ENCODE data around the gene ZNF516. TPM values are rescaled to one million over a fixed set of nuclear protein-coding genes. Genes with fewer than 3 reads are reported as not detected.

Gene ZNF516
- total and polyA plus RNA-seq, 2 of the 4 experiments (the other 2 are of a cell fraction) = 7.9 to 16.9 TPM

DNA sequence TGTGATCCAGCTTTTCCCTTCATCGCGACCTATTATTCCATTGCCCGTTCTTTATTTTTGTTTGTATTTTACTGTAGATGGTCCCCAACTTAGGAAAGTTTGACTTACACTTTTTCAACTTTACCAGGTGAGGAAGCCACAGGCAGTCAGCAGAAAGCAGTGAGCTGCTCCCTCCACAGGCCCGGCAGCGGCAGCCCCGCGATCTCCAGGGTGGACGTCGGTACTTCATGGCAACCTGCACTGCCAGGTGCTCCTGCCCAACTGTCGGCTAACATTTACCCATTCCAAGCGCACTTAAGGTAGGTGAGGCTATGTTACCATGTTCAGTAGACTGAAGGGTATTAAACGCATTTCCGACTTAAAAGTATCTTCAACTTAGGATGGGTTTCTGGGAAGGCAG, 12.8 kb downstream of the ZNF516 start:
- Histone ChIP-seq H3K4me2 (ENCODE audit: low read depth, low read length) (no peak overlapping the region), H2BK15ac (ENCODE audit: low read depth, low read length) (no peak overlapping the region), H2BK120ac (ENCODE audit: low read depth, low read length) (no peak overlapping the region), H3K27me3 (ENCODE audit: control insufficient read depth, insufficient read depth, low read length) (no peaks in the 10 kb centered on the region), H4K20me1 (ENCODE audit: insufficient read depth, low read length) (peaks cover 60% of the 10 kb centered on the region), H4K8ac (ENCODE audit: low read depth in 2 of 2, low read length in 2 of 2) (no peak overlapping the region), H3K14ac (replicated peaks; ENCODE audit: low read depth, low read length) (no peak overlapping the region), H3K9me1 (ENCODE audit: insufficient read depth, low read length) (peaks cover 18% of the 10 kb centered on the region), H2BK5ac (ENCODE audit: low read depth, low read length, poor library complexity, severe bottlenecking) (no peak overlapping the region), H3K23ac (ENCODE audit: low read depth, low read length) (no peak overlapping the region), H3K56ac (ENCODE audit: extremely low read depth, insufficient read depth, low read length) (no peak overlapping the region), H3K4me1 (ENCODE audit: control insufficient read depth, insufficient read depth, low read length) (peaks cover 14% of the 10 kb centered on the region), H3K79me1 (ENCODE audit: low read depth in 1 of 2, low read length in 2 of 2) (peaks cover 16 to 78% of the 10 kb centered on the region in 2 experiments), H2BK20ac (ENCODE audit: low read depth, low read length) (no peak overlapping the region), H3K4ac (ENCODE audit: low read depth, low read length) (no peak overlapping the region), H4K5ac (ENCODE audit: low read depth, low read length) (no peak overlapping the region), H4K91ac (ENCODE audit: insufficient read depth, low read depth, low read length) (no peak overlapping the region), H3K9ac (ENCODE audit: low read depth, low read length) (no peak overlapping the region), H2AK9ac (replicated peaks; ENCODE audit: low read depth, low read length, poor library complexity) (no peak overlapping the region), H3K27ac (ENCODE audit: insufficient read depth, low read length) (no peak overlapping the region), H2AFZ (replicated peaks; ENCODE audit: low read length, poor library complexity) (no peak overlapping the region), H3K4me3 (ENCODE audit: insufficient read depth, low read depth, low read length) (no peak overlapping the region), H3K36me3 (ENCODE audit: control insufficient read depth, insufficient read depth, low read length) (peaks cover 7% of the 10 kb centered on the region; the same call in 1 of the 2 replicates), H3K18ac (ENCODE audit: low read depth, low read length) (no peak overlapping the region), H3K9me3 (ENCODE audit: control insufficient read depth, insufficient read depth, low read length) (no peaks in the 10 kb centered on the region), H2AK5ac (ENCODE audit: low read depth, low read length) (no peak overlapping the region)
- ChIA-PET CTCF (no interaction called here), POLR2A (ENCODE audit: unreplicated experiment) (no interaction called here)
- in situ Hi-C loops (cut with MboI; ENCODE audit: low sequenced_read_pairs) = no loop called here
- BruUV-seq (replicated peaks) = no TSS peak
- TF ChIP-seq RFX5 (IDR thresholded peaks at IDR 0.05; ENCODE audit: low read depth, low read length) = no peak
- no peak for TF ChIP-seq POLR2A (IDR thresholded peaks at IDR 0.05; ENCODE audit: low read depth, low read length)
- TF ChIP-seq MAZ (IDR thresholded peaks at IDR 0.05; ENCODE audit: borderline replicate concordance, low read depth, low read length) = no peak
- no peak for TF ChIP-seq BHLHE40 (IDR thresholded peaks at IDR 0.05; ENCODE audit: low read depth, low read length)
- no peak for TF ChIP-seq MXI1 (IDR thresholded peaks at IDR 0.05; ENCODE audit: borderline replicate concordance, low read depth, low read length)
- no peak for TF ChIP-seq CEBPB (IDR thresholded peaks at IDR 0.05; ENCODE audit: low read depth, low read length)
- TF ChIP-seq, protein P1, sequence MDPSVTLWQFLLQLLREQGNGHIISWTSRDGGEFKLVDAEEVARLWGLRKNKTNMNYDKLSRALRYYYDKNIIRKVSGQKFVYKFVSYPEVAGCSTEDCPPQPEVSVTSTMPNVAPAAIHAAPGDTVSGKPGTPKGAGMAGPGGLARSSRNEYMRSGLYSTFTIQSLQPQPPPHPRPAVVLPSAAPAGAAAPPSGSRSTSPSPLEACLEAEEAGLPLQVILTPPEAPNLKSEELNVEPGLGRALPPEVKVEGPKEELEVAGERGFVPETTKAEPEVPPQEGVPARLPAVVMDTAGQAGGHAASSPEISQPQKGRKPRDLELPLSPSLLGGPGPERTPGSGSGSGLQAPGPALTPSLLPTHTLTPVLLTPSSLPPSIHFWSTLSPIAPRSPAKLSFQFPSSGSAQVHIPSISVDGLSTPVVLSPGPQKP (IDR thresholded peaks at IDR 0.05; ENCODE audit: borderline replicate concordance, low read depth, low read length) = no peak
- TF ChIP-seq, protein P2, sequence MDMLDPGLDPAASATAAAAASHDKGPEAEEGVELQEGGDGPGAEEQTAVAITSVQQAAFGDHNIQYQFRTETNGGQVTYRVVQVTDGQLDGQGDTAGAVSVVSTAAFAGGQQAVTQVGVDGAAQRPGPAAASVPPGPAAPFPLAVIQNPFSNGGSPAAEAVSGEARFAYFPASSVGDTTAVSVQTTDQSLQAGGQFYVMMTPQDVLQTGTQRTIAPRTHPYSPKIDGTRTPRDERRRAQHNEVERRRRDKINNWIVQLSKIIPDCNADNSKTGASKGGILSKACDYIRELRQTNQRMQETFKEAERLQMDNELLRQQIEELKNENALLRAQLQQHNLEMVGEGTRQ (IDR thresholded peaks at IDR 0.05; ENCODE audit: low read depth, low read length) = no peak
- TF ChIP-seq CHD1 (IDR thresholded peaks at IDR 0.05; ENCODE audit: low read depth, low read length) = no peak
- ATAC-seq (ENCODE audit: low read depth) (no peak), DNase-seq (no peak)
- intact Hi-C loops (cut with micrococcal nuclease) = no loop called here
- dilution Hi-C loops (cut with HindIII; ENCODE audit: low sequenced_read_pairs, unreplicated experiment) = no loop called here
- WGBS, 2 experiments (ENCODE audit: extremely low coverage in 2 of 2, insufficient read length in 1 of 2) = 100% methylated on average over 1 of the region's 13 CpGs; no CpG with 5 or more reads in 1 of the 2 experiments
